Smooth muscle cell (in vitro differentiated cells): Measurements from ENCODE around the gene CATSPERE. TPM values are rescaled to one million over a fixed set of nuclear protein-coding genes. Genes with fewer than 3 reads are reported as not detected.

Experiments
- DNase-seq: peaks from one replicate; lab custom pipeline; 2025; ENCODE audit not compliant: unreplicated experiment; lab: John Stamatoyannopoulos, UW
- H2AFZ ChIP-seq: fragments of 200-600 bp; sonication (generic); 2 replicates; pipeline ENCODE4 v1.6.0; 2016; ENCODE audit warnings: antibody characterized with exemption, low read depth, mild to moderate bottlenecking
- H3F3A ChIP-seq: fragments of 200-600 bp; sonication (generic); 2 replicates; pipeline ENCODE4 v1.6.0; 2017; ENCODE audit warnings: antibody characterized with exemption, low read depth
- H3K27ac ChIP-seq: fragments of 200-600 bp; sonication (generic); 2 replicates; pipeline ENCODE4 v1.5.1; 2016; ENCODE audit warnings: low read depth, mild to moderate bottlenecking
- H3K27me3 ChIP-seq: fragments of 200-600 bp; sonication (generic); 2 replicates; pipeline ENCODE4 v1.6.1; 2016; ENCODE audit warnings: low read depth, mild to moderate bottlenecking
- H3K36me3 ChIP-seq: fragments of 200-600 bp; sonication (generic); 2 replicates; pipeline ENCODE4 v1.5.1; 2016; ENCODE audit warnings: low read depth
- H3K4me1 ChIP-seq: fragments of 200-600 bp; sonication (generic); 2 replicates; pipeline ENCODE4 v1.5.1; 2016; ENCODE audit warnings: low read depth
- H3K4me2 ChIP-seq: fragments of 200-600 bp; sonication (generic); 2 replicates; pipeline ENCODE4 v1.6.0; 2016; ENCODE audit warnings: mild to moderate bottlenecking
- H3K4me3 ChIP-seq: fragments of 200-600 bp; sonication (generic); 2 replicates; pipeline ENCODE4 v1.5.1; 2016; ENCODE audit warnings: mild to moderate bottlenecking
- H3K79me2 ChIP-seq: fragments of 200-600 bp; sonication (generic); 2 replicates; pipeline ENCODE4 v1.6.0; 2016; ENCODE audit warnings: low read depth, mild to moderate bottlenecking
- H3K9ac ChIP-seq: fragments of 200-600 bp; sonication (generic); 2 replicates; pipeline ENCODE4 v1.6.0; 2016; ENCODE audit warnings: low read depth
- H3K9me3 ChIP-seq: fragments of 200-600 bp; sonication (generic); replicated peaks from 2 replicates; pipeline ENCODE4 v1.5.1; 2016; ENCODE audit warnings: low read depth
- H4K20me1 ChIP-seq: fragments of 200-600 bp; sonication (generic); 2 replicates; pipeline ENCODE4 v1.6.0; 2016; ENCODE audit warnings: low read depth
- CTCF ChIP-seq: fragments of 200-600 bp; sonication (generic); IDR thresholded peaks from 2 replicates; pipeline ENCODE4 v1.5.1; 2017; ENCODE audit warnings: borderline replicate concordance, mild to moderate bottlenecking, antibody characterized with exemption; ENCODE audit not compliant: insufficient read depth, poor library complexity, severe bottlenecking
- WGBS: methylation state at CpG from one replicate; pipeline ENCODE4 v1.1.7; 2016; ENCODE audit warnings: low lambda C conversion rate; 5-methylcytosine and 5-hydroxymethylcytosine counted together
- polyA plus RNA-seq: library from polyadenylated mRNA; unstranded; fragments of >200 nt; fragmentation: Nextera tagmentation; extraction: Ambion mirVana; gene quantifications from 2 replicates; pipeline ENCODE4 v1.2.1, GENCODE V29; 2016
- total RNA-seq: library from RNA; depleted of rRNA; stranded (reverse); fragments of >200 nt; gene quantifications from 2 replicates; pipeline ENCODE4 v1.2.3, GENCODE V29; 2014

Gene CATSPERE
- total and polyA plus RNA-seq, 2 experiments from 2014 or later = 0.11 to 0.63 TPM

- H3K4me3 ChIP-seq = no peak overlapping the region
- peaks cover 34% of the 10 kb centered on the region for H3K4me1 ChIP-seq
- no peak overlapping the region for H2AFZ ChIP-seq
- H3K27ac ChIP-seq = no peak overlapping the region
- H3K36me3 ChIP-seq = no peaks in the 10 kb centered on the region
- H3K79me2 ChIP-seq = no peaks in the 10 kb centered on the region
- H4K20me1 ChIP-seq = no peaks in the 10 kb centered on the region
- no peak overlapping the region for H3K4me2 ChIP-seq
- no peaks in the 10 kb centered on the region for H3F3A ChIP-seq
- no peak for TF ChIP-seq CTCF
- no peak for DNase-seq
- no peaks in the 10 kb centered on the region for H3K9me3 ChIP-seq
- H3K27me3 ChIP-seq = no peaks in the 10 kb centered on the region
- WGBS = 47% methylated on average over 1 of the region's 1 CpG
- no peak overlapping the region for H3K9ac ChIP-seq
Observed at GRCh38 chr1:244456586-244456985, 4.5 kb upstream of the CATSPERE start.

DNA sequence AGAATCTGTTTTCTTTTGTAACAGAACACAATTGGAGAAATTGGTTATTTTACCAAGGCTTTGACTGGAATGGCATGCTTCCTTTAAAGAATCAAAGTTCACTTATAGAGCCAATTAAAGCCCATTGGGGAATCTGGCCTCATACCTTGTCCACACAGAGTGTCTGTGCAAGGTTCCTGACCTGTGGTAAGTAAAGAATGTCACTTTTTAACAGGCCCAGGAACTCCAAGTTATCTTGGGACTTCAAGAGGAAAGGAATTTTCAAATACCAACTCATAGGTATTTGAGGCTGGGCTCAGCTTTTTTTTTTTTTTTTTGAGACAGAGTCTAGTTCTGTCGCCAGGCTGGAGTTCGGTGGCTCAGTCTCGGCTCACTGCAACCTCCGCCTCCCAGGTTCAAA lies 2.3 kb upstream of the CATSPERE start:
- H3K27ac ChIP-seq = no peak overlapping the region
- no peaks in the 10 kb centered on the region for H3K79me2 ChIP-seq
- no peak for TF ChIP-seq CTCF
- H4K20me1 ChIP-seq = no peaks in the 10 kb centered on the region
- WGBS = 100% methylated on average over 4 of the region's 4 CpGs
- no peaks in the 10 kb centered on the region for H3K9me3 ChIP-seq
- no peak overlapping the region for H3K4me3 ChIP-seq
- peaks cover 28% of the 10 kb centered on the region for H3K4me1 ChIP-seq
- no peaks in the 10 kb centered on the region for H3K27me3 ChIP-seq
- no peaks in the 10 kb centered on the region for H3K36me3 ChIP-seq
- H3K4me2 ChIP-seq = no peak overlapping the region
- DNase-seq = no peak
- peaks cover 7% of the 10 kb centered on the region for H3F3A ChIP-seq
- no peak overlapping the region for H3K9ac ChIP-seq
- H2AFZ ChIP-seq = no peak overlapping the region

- H3K4me3 ChIP-seq = no peak overlapping the region
- no peak overlapping the region for H3K9ac ChIP-seq
- no peaks in the 10 kb centered on the region for H4K20me1 ChIP-seq
- 88% methylated on average over 4 of the region's 4 CpGs for WGBS
- H3K27ac ChIP-seq = no peak overlapping the region
- H3K36me3 ChIP-seq = no peaks in the 10 kb centered on the region
- no peak overlapping the region for H3K4me2 ChIP-seq
- H3F3A ChIP-seq = peaks cover 7% of the 10 kb centered on the region
- H2AFZ ChIP-seq = no peak overlapping the region
- H3K79me2 ChIP-seq = no peaks in the 10 kb centered on the region
- no peaks in the 10 kb centered on the region for H3K27me3 ChIP-seq
- H3K4me1 ChIP-seq = peaks cover 15% of the 10 kb centered on the region
- no peak for TF ChIP-seq CTCF
- DNase-seq = no peak
- H3K9me3 ChIP-seq = no peaks in the 10 kb centered on the region
Observed at GRCh38 chr1:244460197-244460596, 876 bp upstream of the CATSPERE start.

- no peaks in the 10 kb centered on the region for H4K20me1 ChIP-seq
- no peak for DNase-seq
- H3K79me2 ChIP-seq = no peaks in the 10 kb centered on the region
- no peak overlapping the region for H3K9ac ChIP-seq
- TF ChIP-seq CTCF = no peak
- no peak overlapping the region for H3K27ac ChIP-seq
- 89% methylated on average over 2 of the region's 2 CpGs for WGBS
- H3K36me3 ChIP-seq = no peaks in the 10 kb centered on the region
- H2AFZ ChIP-seq = no peak overlapping the region
- no peak overlapping the region for H3K4me3 ChIP-seq
- no peaks in the 10 kb centered on the region for H3K27me3 ChIP-seq
- H3K4me2 ChIP-seq = no peak overlapping the region
- no peaks in the 10 kb centered on the region for H3K4me1 ChIP-seq
- no peaks in the 10 kb centered on the region for H3K9me3 ChIP-seq
- peaks cover 7% of the 10 kb centered on the region for H3F3A ChIP-seq
Observed at GRCh38 chr1:244466724-244467123, 5.7 kb downstream of the CATSPERE start.
